ENCODE data around the gene POFUT2.

Gene POFUT2

DNA sequence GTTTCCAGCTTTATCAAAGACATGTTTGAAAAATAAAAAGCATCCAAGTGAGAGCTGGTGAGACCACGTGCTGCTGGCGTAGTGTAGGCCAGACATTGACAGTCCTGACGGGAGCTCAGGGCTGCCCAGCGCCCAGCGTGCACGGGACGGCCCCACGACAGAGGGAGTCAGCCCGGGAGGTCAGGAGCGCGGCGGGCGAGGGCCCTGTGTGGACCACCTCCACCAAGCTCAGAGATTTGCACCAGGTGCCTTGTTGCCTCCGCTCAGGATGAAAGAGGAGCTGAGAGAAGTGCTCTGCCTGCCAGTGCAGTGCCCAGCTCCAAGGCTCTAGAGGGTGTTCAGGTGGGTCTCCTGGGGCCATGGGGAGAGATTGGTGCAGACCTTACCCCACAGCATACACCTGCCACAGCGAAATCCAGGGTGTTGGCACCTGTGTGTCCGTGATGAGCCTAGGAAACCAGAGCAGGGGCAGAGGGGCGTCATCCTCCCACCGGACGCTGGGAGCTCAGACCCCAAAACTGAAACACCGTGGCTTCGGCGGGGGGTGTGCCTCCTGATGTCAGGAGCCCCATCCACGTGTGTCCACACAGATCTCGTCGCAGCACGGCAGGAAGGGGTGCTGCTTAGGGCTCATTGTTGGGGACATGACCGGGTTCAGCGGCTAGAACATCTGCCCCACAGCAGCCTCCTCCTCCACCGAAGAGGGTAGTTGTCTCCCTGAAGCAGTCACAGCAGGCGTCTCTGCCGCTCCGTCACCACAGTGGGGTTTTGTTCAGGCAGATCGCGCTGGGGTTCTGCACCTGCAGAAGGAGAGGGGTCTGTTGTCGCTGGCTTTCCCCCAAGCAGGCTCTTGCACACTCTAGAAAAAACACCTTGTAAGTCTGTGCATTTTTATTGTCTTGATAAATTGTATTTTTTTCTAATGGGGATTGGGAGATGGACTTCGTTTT lies 64.2 kb downstream of the POFUT2 start:
- DNase-seq (ENCODE audit: low read depth in 2 of 2) = no peak

DNA sequence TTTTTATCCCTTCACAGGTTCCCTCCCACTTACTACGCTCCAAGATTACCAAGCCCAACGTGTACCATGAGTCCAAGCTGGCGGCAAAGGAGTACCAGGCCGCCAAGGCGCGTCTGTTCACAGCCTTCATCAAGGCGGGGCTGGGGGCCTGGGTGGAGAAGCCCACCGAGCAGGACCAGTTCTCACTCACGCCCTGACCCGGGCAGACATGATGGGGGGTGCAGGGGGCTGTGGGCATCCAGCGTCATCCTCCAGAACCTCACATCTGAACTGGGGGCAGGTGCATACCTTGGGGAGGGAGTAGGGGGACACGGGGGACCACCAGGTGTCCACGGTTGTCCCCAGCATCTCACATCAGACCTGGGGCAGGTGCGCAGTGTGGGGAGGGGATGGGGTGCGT lies 65.7 kb downstream of the POFUT2 start:
- no peak for DNase-seq (ENCODE audit: low read depth in 2 of 2)

DNA sequence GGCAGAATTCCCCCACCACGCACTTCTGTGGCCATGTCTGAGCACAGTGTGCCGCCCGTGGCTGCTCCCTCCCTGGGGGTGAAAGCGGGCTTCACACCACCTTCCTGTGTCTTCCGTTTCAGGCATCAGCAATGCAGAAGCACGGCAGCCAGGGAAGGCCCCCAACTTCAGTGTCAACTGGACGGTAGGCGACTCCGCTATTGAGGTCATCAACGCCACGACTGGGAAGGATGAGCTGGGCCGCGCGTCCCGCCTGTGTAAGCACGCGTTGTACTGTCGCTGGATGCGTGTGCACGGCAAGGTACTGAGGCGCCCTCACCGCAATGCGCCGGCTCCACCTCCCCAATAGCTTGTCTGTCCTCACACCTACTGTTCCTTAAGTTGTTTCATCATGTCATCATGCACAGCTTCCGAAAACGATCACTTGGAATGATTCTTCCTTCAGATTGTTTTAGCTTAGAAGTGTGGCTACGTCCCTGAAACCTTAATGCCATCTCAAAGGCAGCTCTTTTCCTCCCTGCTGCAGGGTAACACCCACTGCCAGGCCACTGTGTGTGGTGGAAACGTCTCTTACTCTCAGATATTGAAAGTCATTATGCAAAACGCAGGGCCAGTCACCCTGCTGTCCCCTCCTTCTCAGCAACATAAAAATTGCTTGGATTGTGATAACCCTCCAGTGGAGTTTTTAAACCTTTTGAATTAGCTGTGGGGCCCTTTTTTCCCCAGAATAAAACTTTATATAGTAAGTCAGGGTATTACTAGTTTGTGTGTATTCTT lies 66.8 kb downstream of the POFUT2 start:
- DNase-seq (ENCODE audit: low read depth in 2 of 2) = no peak

GRCh38 chr21:45220071-45220481 lies 67.6 kb downstream of the POFUT2 start:
- DNase-seq (ENCODE audit: low read depth in 2 of 2) = no peak

DNA sequence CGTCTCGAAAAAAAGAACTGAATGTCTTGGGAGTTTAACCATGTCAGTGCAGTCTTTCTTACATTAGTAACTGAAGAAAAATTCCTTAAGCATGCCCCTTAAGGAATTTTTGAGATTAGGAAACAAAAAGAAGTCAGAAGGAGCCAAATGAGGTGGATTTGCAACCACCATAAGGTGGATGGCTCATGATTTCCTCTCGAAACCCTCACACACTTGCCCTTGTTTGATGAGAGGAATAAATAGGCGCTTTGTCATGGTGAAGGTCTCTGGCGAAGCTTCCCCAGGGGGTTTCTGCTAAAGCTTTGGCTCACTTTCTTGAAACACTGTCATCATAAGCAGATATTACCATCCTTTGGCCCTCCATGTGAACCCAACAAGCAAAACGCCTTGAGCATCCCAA lies 68.2 kb downstream of the POFUT2 start:
- no peak for DNase-seq (ENCODE audit: low read depth in 2 of 2)

DNA sequence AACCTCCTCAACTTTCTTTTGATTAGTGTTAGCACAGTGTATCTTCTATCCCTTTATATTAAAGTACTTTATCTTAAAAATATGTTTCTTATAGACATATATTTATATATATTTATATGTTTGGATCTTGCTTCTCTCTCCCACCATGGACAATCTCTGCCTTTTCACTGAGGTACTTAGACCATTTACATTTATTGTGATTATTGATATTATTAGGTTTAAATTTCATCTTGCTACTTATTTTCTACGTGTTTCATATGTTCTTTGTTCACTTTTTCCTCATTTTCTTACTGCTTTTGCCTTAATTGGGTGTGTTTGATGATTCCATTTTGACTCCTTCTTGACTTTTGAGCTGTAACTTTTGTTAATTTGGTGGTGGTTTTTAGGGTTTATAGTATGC lies 70.7 kb downstream of the POFUT2 start:
- no peak for DNase-seq (ENCODE audit: low read depth in 2 of 2)

- no peak for DNase-seq (ENCODE audit: low read depth in 2 of 2)
Measured at GRCh38 chr21:45215213-45215612, 72.5 kb downstream of the POFUT2 start.

All from stimulated activated CD8-positive, alpha-beta memory T cell treated with anti-CD3 and anti-CD28 coated beads, Interleukin-7, amount 100 ng/mL, for 1 hour (primary cell).